Endothelial cell of umbilical vein (primary cell): ENCODE results near the gene KRTAP4-9.

Source experiments
- CTCF ChIP-seq, 2 donors: IDR thresholded peaks; 1 replicate in 1 of 2; 2 replicates in 1 of 2; pipeline ENCODE4 v1.5.1; 2011; ENCODE audit warnings: low read length in 2 of 2, mild to moderate bottlenecking in 2 of 2, moderate library complexity in 2 of 2, control low read depth in 1 of 2, inconsistent platforms in 1 of 2, low read depth in 1 of 2; ENCODE audit not compliant: insufficient read depth in 1 of 2; ENCODE audit errors: extremely low read depth in 1 of 2
- MAX ChIP-seq: IDR thresholded peaks from 2 replicates; pipeline ENCODE4 v1.6.1; 2011; ENCODE audit not compliant: insufficient read depth, insufficient read length

GRCh38 chr17:41082626-41083025 is 22.6 kb upstream of the KRTAP4-9 start:
- TF ChIP-seq CTCF (IDR thresholded peaks at IDR 0.05; ENCODE audit: extremely low read depth in 1 of 2, insufficient read depth in 1 of 2, low read depth in 1 of 2, low read length in 2 of 2): no peak
- no peak for TF ChIP-seq MAX
